ENCODE measurements around the gene MAGI2. TPM values are rescaled to one million over a fixed set of nuclear protein-coding genes. Genes with fewer than 3 reads are reported as not detected.

Gene MAGI2
- total and polyA plus RNA-seq, 2 experiments from 2014 or later, result 16.8 to 24.7 TPM

GRCh38 chr7:79339208-79339925, 114.1 kb downstream of the MAGI2 start:
- Histone ChIP-seq H3K4me1 (ENCODE audit: low read depth) (peaks cover 36% of the 10 kb centered on the region), H3K27me3 (no peaks in the 10 kb centered on the region), H3K4me3 (no peak overlapping the region), H3K36me3 (no peaks in the 10 kb centered on the region), H3K9me3 (ENCODE audit: low read depth) (no peaks in the 10 kb centered on the region), H3K27ac (no peak overlapping the region)
- DNase-seq (ENCODE audit: low read depth in 1 of 2, low spot score in 1 of 2), result no peak
- TF ChIP-seq CTCF (IDR thresholded peaks at IDR 0.05; ENCODE audit: low read depth, low read length), result no peak

- Histone ChIP-seq H3K27me3 (no peaks in the 10 kb centered on the region), H3K27ac (peak overlapping the region; percentile 40), H3K4me1 (ENCODE audit: low read depth) (peaks cover 36% of the 10 kb centered on the region), H3K9me3 (ENCODE audit: low read depth) (no peaks in the 10 kb centered on the region), H3K36me3 (no peaks in the 10 kb centered on the region), H3K4me3 (no peak overlapping the region)
- no peak for TF ChIP-seq CTCF (IDR thresholded peaks at IDR 0.05; ENCODE audit: low read depth, low read length)
- peak in 1 of 2 donors; percentile 13 for DNase-seq (ENCODE audit: low read depth in 1 of 2, low spot score in 1 of 2)
Observed at GRCh38 chr7:79337717-79338116, 115.8 kb downstream of the MAGI2 start.

GRCh38 chr7:79334841-79335240, 118.6 kb downstream of the MAGI2 start:
- Histone ChIP-seq H3K4me3 (no peak overlapping the region), H3K36me3 (no peaks in the 10 kb centered on the region), H3K9me3 (ENCODE audit: low read depth) (no peaks in the 10 kb centered on the region), H3K27ac (no peak overlapping the region), H3K4me1 (ENCODE audit: low read depth) (peaks cover 36% of the 10 kb centered on the region), H3K27me3 (no peaks in the 10 kb centered on the region)
- TF ChIP-seq CTCF (IDR thresholded peaks at IDR 0.05; ENCODE audit: low read depth, low read length), result no peak
- no peak for DNase-seq (ENCODE audit: low read depth in 1 of 2, low spot score in 1 of 2)

GRCh38 chr7:79334334-79334733, 119.1 kb downstream of the MAGI2 start:
- Histone ChIP-seq H3K9me3 (ENCODE audit: low read depth) (no peaks in the 10 kb centered on the region), H3K27me3 (no peaks in the 10 kb centered on the region), H3K27ac (no peak overlapping the region), H3K4me1 (ENCODE audit: low read depth) (peaks cover 36% of the 10 kb centered on the region), H3K4me3 (no peak overlapping the region), H3K36me3 (no peaks in the 10 kb centered on the region)
- no peak for TF ChIP-seq CTCF (IDR thresholded peaks at IDR 0.05; ENCODE audit: low read depth, low read length)
- DNase-seq (ENCODE audit: low read depth in 1 of 2, low spot score in 1 of 2), result no peak

- no peak overlapping the region for H3K27ac ChIP-seq
- peaks cover 25% of the 10 kb centered on the region for H3K4me1 ChIP-seq (ENCODE audit: low read depth)
- DNase-seq (ENCODE audit: low read depth in 1 of 2, low spot score in 1 of 2), result peak in 1 of 2 donors; percentile 51
- no peaks in the 10 kb centered on the region for H3K27me3 ChIP-seq
- no peaks in the 10 kb centered on the region for H3K9me3 ChIP-seq (ENCODE audit: low read depth)
- TF ChIP-seq CTCF (IDR thresholded peaks at IDR 0.05; ENCODE audit: low read depth, low read length), result no peak
- no peaks in the 10 kb centered on the region for H3K36me3 ChIP-seq
- no peak overlapping the region for H3K4me3 ChIP-seq
Observed at GRCh38 chr7:79332091-79332490, 121.4 kb downstream of the MAGI2 start.

Data from cardiac muscle cell (in vitro differentiated cells and primary cell).